Transverse colon (tissue), 4 donors: ENCODE measurements around the gene ZNF654.

Experiments
- CTCF ChIP-seq, 5 experiments: fragments of 200-600 bp in 3 of 5; fragments of 450-650 bp in 2 of 5; sonication (generic) in 3 of 5; IDR thresholded peaks; 1 replicate in 2 of 5; 2 replicates in 3 of 5; pipeline ENCODE4 v1.5.1; 2016 to 2017; ENCODE audit warnings: antibody characterized with exemption in 5 of 5, inconsistent platforms in 3 of 5, mild to moderate bottlenecking in 2 of 5, moderate library complexity in 1 of 5
- POLR2A ChIP-seq: fragments of 450-650 bp; IDR thresholded peaks from one replicate; pipeline ENCODE4 v1.6.1; 2016; ENCODE audit warnings: antibody characterized with exemption, mild to moderate bottlenecking, moderate library complexity
- POLR2AphosphoS5 ChIP-seq, 3 donors: sonication (generic); formaldehyde crosslinking; IDR thresholded peaks; one replicate each; pipeline ENCODE4 v1.6.1; 2016; ENCODE audit warnings: antibody characterized with exemption in 3 of 3

GRCh38 chr3:88078932-88079331, 19.9 kb downstream of the ZNF654 start:
- TF ChIP-seq POLR2AphosphoS5 (IDR thresholded peaks at IDR 0.05) (no peak), CTCF (IDR thresholded peaks at IDR 0.05) (no peak), POLR2A (no peak)
